Posterior vena cava (tissue), 2 donors: ENCODE data around the gene THBS3. TPM values are rescaled to one million over a fixed set of nuclear protein-coding genes. Genes with fewer than 3 reads are reported as not detected.
"Not testable (repeated sequence)": the region's sequence is repeated elsewhere in the genome, so short reads cannot be mapped to it uniquely, and the experiment has no call there.

Source experiments
- DNase-seq: peaks from one replicate; pipeline ENCODE4 v3.0.0-alpha.2; 2020; ENCODE audit warnings: low spot score
- intact Hi-C, 2 donors: fragments of 100-400 bp; cut with DNase I; formaldehyde crosslinking; loops; one replicate each; pipeline versions ENCODE4 v1.14.1 to v1.14.2; 2022 to 2023
- total RNA-seq, 2 donors: library from RNA; stranded (reverse); fragmentation: NEBNext Ultra II Directional; extraction: Animal tissue kit (Norgen Biotek cat#: 25700); gene quantifications; one replicate each; pipeline ENCODE4 v1.2.1, GENCODE V29; 2021
- donor health status: DM: yes; HTN: yes; CAD: no.
- donor health status: DM: yes; HTN: yes; CAD: no.

THBS3 gene
- total RNA-seq, 2 donors from 2014 or later, result 46.3 to 96.6 TPM

DNA sequence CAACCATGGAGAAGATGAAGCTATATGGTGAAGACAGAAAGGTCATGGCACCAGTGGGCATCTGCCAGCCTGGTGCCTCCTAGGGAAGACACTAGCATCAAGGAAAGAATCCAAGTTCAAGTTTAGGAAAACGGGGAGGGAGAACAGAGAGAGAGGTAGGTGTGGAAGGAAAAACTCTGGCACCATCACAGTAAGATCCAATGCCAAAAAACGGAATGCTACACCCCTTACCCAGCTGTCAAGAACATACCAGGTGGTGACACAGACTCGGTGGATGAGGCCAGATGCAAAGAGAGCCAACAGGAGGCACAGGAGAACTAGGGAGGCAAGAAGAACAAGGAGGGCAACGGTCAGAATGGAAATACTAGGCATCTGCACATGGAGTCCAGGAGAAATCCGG, 38.2 kb downstream of the THBS3 start:
- no peak for DNase-seq
- intact Hi-C loops, result loop anchor here in 1 of 2 donors (5.0 kb wide), 1 partner anchor 77 kb away; no protein-coding TSS in a partner anchor

DNA sequence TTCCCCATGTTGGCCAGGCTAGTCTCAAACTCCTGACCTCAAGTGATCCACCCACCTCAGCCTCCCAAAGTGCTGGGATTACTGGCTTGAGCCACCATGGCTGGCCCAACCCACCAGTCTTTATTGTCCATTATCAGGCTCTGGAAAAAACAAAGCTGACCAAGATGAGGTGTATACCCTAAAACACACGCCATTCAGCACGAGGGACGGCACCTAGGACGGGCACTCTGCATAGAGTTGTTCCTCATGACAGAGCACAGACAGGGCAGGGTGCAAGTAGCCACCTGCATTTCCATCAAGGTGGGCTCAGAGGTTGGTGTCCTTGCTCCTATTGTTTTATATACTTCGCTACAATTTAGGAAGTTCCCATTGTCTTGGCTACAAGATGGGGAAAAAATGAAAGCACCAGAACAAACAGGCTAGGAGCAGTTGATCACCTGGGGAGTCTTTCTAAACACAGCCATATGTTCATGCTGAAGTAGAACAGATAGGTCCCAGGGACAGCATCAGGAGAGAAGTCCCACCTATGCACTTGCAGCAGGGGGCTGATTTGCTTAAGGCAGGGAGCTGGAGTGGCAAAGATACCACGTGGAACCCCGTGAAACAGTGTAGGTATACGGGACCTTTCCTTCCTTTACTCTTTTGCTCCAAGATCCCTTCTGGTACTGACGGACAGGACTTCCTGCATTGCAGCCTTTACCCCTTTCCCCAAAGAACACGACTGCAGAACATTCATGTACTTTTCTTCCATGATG, 39.1 kb downstream of the THBS3 start:
- no peak for DNase-seq
- intact Hi-C loops, result loop anchor here in 1 of 2 donors (5.0 kb wide), 1 partner anchor 76 kb away; no protein-coding TSS in a partner anchor

DNA sequence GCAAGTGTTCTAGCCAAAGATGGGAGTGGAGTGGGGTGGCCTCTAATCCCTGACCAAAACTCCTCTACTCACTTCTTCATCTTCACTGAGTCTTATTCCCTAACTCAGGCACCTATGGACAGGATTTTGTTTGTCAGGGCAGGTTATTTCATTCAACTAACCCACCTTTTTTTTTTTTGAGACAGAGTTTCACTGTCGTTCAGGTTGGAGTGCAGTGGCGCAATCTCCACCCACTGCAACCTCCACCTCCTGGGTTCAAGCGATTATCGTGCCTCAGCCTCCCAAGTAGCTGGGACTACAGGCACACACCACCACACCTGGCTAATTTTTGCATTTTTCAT, 39.6 kb downstream of the THBS3 start:
- intact Hi-C loops, result loop anchor here in 1 of 2 donors (5.0 kb wide), 1 partner anchor 76 kb away; no protein-coding TSS in a partner anchor
- not testable (repeated sequence) for DNase-seq

DNA sequence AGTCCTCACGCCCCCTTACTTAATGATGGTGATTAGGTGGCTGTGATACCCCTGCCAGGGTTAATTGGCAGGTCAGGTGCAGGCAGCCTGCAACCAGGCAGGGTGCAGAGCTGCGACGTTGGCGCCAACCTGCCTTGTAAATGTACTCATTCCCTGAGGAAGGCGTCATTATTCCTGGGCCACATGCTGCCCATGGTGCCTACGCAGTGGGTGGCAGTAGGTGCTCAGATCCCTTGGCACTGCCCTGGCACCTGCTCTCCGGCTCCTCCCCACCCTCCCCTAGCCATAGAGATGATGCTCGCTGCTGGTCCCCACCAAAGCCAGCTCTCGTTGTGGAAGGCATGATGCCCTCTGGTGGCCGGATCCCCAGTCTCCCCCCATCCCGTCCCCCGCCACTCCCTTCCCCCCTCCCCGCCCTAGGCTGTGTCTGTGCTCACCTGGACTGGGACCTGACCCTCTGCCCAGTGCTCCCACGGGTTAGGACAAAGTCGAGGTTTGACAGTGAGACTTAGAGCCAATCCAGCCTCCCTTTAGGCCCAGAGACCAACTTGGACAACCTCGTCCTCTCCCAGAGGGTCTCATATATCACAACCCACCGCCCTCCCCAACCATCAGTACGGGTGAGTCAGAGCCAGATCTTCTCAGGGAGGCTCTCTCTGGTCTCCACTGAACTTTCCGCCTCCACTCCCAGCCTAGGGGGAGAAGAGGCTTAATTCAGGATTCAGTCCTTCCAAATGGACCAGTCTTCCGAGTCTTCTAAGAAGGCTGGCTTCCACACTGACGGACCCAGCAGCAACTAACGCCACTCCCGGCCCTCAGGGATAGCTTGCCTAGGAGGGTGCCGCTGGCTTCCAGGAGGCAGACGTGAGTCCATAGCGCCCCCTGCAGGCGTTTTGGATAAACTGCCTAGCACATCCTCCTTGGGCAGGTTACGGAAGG, 40.3 kb downstream of the THBS3 start:
- peak; percentile 96 for DNase-seq
- intact Hi-C loops, result loop anchor here (2.0 to 5.0 kb wide), 2 partner anchors 75 kb away; no protein-coding TSS in a partner anchor

DNA sequence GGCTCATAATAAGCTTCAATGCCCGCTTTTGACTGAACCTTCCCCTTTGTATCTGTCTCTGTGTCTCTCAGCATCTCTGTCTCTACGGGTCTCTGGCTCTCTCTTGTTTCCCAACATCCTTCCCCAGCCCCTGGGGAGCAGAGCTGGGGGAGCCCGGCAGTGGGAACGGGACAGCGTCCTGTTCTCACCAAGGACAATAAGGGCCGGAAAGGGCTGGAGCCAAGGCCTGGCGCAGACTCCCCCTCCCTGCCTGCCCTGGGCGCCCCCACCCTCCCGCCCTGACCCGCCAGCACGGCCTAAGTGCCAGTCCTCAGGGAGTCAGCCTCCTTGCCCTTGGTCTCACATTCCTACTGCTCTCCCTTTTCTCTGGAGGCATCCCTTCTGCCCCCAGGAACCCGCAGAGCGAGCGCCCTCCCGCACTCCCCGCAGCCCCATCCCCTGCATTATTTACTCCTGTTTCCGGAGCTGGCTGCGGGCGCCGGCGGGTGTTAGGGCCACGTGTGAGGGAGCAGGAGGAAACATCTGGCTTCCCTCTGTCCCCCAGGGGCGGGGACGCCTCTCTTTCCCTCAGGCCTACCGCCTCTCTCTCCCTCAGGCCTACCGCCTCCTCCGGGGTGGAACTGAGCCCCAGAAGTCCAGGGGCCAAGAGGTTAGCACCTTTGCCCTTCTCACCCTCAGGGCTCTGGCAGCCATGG, 41.1 kb downstream of the THBS3 start:
- DNase-seq, result no peak
- intact Hi-C loops, result loop anchor here (2.0 to 5.0 kb wide), 2 partner anchors 74 kb away; no protein-coding TSS in a partner anchor

DNA sequence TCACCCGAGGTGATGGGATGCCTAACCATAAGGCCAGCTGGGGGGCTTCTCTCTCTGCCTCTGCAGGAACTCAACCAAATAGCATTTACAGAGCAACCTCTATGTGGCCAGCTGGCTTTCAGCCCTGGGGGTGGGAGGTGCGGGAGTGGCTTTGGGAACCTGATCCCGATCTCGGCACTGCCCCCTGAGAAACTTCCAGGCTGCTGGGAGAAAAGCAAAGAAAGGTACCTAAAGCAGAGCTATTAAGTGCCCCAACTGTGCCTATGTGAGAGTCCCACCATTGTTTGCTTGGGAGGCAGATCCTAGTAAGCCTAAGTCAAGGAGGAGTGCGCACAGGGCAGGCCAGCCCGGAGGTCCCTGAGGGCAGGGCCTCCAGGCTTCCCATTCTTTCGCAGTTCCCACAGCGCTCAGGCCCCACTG, 41.6 kb downstream of the THBS3 start:
- intact Hi-C loops, result loop anchor here (2.0 to 5.0 kb wide), 2 partner anchors 73 to 74 kb away; no protein-coding TSS in a partner anchor
- no peak for DNase-seq

DNA sequence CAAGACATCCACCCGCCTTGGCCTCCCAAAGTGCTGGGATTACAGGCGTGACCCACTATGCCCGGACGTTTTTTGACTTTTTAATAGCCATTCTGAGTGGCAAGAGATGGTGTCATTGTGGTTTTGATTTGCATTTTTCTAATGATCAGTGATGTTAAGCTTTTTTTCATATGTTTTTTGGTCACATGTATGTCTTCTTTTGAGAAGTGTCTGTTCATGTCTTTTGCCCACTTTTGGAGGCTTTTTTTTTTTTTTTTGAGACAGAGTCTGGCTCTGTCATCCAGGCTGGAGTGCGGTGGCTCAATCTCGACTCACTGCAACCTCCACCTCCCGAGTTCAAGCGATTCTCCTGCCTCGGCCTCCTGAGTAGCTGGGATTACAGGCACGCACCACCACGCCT, 43.1 kb downstream of the THBS3 start:
- not testable (repeated sequence) for DNase-seq
- intact Hi-C loops, result loop anchor here in 1 of 2 donors (5.0 kb wide), 1 partner anchor 72 kb away; no protein-coding TSS in a partner anchor

DNA sequence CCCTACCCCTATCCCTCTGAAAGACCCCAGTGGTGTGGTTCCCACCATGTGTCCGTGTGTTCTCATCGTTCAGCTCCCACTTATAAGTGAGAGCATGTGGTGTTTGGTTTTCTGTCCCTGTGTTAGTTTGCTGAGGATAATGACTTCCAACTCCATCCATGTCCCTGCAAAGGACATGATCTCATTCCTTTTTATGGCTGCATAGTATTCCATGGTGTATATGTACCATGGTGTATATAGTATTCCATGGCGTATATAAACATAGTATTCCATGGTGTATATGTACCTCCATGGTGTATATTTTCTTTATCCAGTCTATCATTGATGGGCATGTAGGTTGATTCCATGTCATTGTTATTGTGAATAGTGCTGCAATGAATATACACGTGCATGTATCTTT, 43.9 kb downstream of the THBS3 start:
- intact Hi-C loops, result not testable (repeated sequence)

DNA sequence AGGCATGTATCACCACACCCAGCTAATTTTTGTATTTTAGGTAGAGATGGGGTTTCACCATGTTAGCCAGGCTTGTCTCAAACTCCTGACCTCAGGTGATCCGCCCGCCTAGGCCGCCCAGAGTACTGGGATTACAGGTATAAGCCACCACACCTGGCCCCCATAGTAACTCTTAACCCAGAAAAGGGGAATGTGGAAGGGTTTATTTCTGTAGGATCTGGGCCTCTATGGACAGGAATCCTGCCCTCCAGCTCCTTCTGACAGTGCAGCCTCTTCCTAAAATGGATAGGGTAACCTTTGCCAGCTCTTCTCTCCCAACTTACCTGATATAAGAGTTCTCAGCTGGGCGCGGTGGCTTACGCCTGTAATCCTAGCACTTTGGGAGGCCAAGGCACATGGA, 45.1 kb downstream of the THBS3 start:
- DNase-seq, intact Hi-C loops: not testable (repeated sequence)

More for the DNA sequence above, 43.9 kb downstream of the THBS3 start:
- not testable (repeated sequence) for DNase-seq

DNA sequence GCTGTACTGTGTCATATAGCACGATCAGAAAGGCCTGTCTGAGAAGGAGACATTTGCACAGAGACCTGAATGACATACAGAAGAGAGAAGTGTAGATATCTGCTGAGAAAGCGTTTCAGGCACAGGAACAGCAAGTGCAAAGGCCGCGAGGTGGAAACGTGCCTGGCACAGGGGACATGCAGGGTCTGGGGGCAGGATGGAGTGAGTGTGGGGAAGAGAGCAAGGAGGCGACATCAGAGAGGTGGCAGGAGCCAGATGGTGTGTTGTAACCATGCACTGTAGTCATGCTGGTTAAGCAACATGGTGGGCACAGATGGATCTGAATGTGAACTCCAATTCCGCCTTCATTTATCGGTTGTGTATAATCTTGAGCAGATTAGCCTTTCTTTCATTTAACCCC, 47.6 kb downstream of the THBS3 start:
- no peak for DNase-seq
- intact Hi-C loops, result no loop called here

DNA sequence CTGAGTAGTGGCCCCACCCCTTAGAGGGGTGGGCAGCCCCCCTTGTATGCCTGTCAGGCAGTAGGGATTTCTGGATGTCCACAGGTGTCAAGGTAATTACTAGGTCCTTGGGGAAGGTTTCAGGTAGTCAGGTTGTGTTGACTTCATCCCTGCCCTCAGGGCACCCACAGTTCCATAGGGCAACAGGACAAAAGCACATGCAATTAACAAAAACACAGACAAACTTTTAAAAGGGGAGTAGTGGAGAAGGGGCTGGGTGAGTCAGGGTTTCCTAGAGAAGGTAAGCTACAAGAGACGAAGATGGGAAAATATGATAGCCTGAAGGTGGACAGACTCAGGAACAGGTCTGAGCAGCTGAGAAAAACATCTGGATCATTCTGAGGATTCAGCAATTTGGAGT, 48.7 kb downstream of the THBS3 start:
- no peak for DNase-seq
- intact Hi-C loops, result no loop called here

DNA sequence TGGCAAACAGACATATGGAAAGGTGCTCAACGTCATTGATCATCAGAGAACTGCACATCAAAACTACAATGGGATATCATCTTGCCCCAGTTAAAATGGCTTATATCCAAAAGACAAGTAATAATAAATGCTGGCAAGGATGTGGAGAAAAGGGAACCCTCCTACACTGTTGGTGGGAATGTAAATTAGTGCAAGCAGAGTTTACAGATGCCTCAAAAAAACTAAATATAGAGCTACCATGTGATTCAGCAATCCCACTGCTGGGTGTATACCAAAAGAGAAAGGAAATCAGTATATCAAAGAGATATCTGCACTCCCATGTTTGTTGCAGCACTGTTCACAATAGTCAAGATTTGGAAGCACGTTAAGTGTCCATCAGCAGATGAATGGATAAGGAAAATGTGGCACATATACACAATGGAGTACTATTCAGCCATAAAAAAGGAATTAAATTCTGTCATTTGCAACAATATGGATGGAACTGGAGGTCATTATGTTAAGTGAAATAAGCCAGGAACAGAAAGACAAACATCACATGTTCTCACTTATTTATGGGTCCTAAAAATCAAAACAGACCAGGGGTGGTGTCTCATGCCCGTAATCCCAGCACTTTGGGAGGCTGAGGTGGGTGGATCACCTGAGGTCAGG, 51.6 kb downstream of the THBS3 start:
- DNase-seq, intact Hi-C loops: not testable (repeated sequence)

Other genes starting within 250 kb of the THBS3 start
- 10 to 100 TPM; 17.0 to 19.2 TPM for gene PYGO2, start 246.1 kb downstream of the THBS3 start, total RNA-seq
- gene SHC1, start 237.2 kb downstream of the THBS3 start, total RNA-seq, result 100 to 1,000 TPM; 135 to 149 TPM
- gene CKS1B, start 233.2 kb downstream of the THBS3 start, total RNA-seq, result 10 to 100 TPM; 22.5 to 23.4 TPM
- gene FLAD1, start 224.6 kb downstream of the THBS3 start, total RNA-seq, result 10 to 100 TPM; 18.3 to 21.6 TPM
- gene LENEP, start 214.3 kb downstream of the THBS3 start, total RNA-seq, result not detected
- 10 to 100 TPM; 50.5 to 72.8 TPM for gene ZBTB7B, start 205.1 kb downstream of the THBS3 start, total RNA-seq
- 1 to 10 TPM in 1 of 2 donors, under 1 TPM in 1; 0.48 to 1.1 TPM for gene DCST2, start 174.1 kb downstream of the THBS3 start, total RNA-seq
- gene DCST1, start 174.1 kb downstream of the THBS3 start, total RNA-seq, result not detected
- gene ADAM15, start 156.6 kb downstream of the THBS3 start, total RNA-seq, result 100 to 1,000 TPM; 146 to 178 TPM
- gene EFNA4, start 144.2 kb downstream of the THBS3 start, total RNA-seq, result 1 to 10 TPM; 2.0 to 2.6 TPM
- gene EFNA3, start 129.1 kb downstream of the THBS3 start, total RNA-seq, result 1 to 10 TPM; 2.0 TPM
- gene EFNA1, start 80.0 kb downstream of the THBS3 start, total RNA-seq, result 10 to 100 TPM; 12.6 to 13.2 TPM
- gene SLC50A1, start 72.0 kb downstream of the THBS3 start, total RNA-seq, result 10 to 100 TPM; 24.5 TPM
- gene DPM3, start 67.4 kb downstream of the THBS3 start, total RNA-seq, result 10 to 100 TPM; 53.1 to 75.2 TPM
- 100 to 1,000 TPM; 145 to 146 TPM for gene KRTCAP2, start 34.6 kb downstream of the THBS3 start, total RNA-seq
- 1 to 10 TPM; 1.3 to 2.1 TPM for gene TRIM46, start 34.0 kb downstream of the THBS3 start, total RNA-seq
- 10 to 100 TPM; 20.9 to 26.8 TPM for gene MTX1, start 798 bp upstream of the THBS3 start, total RNA-seq
- gene ENTREP3, start 47.6 kb upstream of the THBS3 start, total RNA-seq, result 10 to 100 TPM; 21.3 to 25.3 TPM
- 10 to 100 TPM; 34.7 to 37.3 TPM for gene SCAMP3, start 54.5 kb upstream of the THBS3 start, total RNA-seq
- 10 to 100 TPM; 31.2 to 32.3 TPM for gene CLK2, start 65.6 kb upstream of the THBS3 start, total RNA-seq
- 1 to 10 TPM; 1.4 to 1.5 TPM for gene HCN3, start 69.6 kb upstream of the THBS3 start, total RNA-seq
- gene PKLR, start 93.5 kb upstream of the THBS3 start, total RNA-seq, result not detected
- 10 to 100 TPM; 86.7 to 93.0 TPM for gene FDPS, start 101.0 kb upstream of the THBS3 start, total RNA-seq
- 10 to 100 TPM; 32.5 to 34.6 TPM for gene RUSC1, start 113.0 kb upstream of the THBS3 start, total RNA-seq